ENCODE data around the gene DDX3X. TPM values are rescaled to one million over a fixed set of nuclear protein-coding genes. Genes with fewer than 3 reads are reported as not detected.

The DDX3X gene
- total and polyA plus RNA-seq, 2 of the 13 experiments (the other 11 are each of a cell fraction or from before 2014, with no cell fraction given) = 53.5 to 239 TPM

GRCh38 chrX:41397219-41397618 is 63.3 kb downstream of the DDX3X start:
- H3K36me3 ChIP-seq (replicated peaks in 1 of 2; ENCODE audit: control insufficient read depth in 1 of 2, insufficient read depth in 2 of 2, low read length in 2 of 2) = no peaks in the 10 kb centered on the region
- H3K9ac ChIP-seq (ENCODE audit: insufficient read depth, low read depth, low read length) = no peak overlapping the region
- intact Hi-C loops (cut with micrococcal nuclease; ENCODE audit: unreplicated experiment) = no loop called here
- no peaks in the 10 kb centered on the region for H3K27me3 ChIP-seq (ENCODE audit: control insufficient read depth in 1 of 2, insufficient read depth in 2 of 2, low read length in 2 of 2)
- BruUV-seq (replicated peaks) = no TSS peak
- H4K20me1 ChIP-seq (ENCODE audit: insufficient read depth, low read length) = no peaks in the 10 kb centered on the region
- no peak overlapping the region for H2AFZ ChIP-seq (ENCODE audit: low read length)
- ChIA-PET POLR2A (no interaction called here), CTCF (ENCODE audit: low intra/inter-chr PET ratio, low total read pairs) (no interaction called here)
- WGBS (ENCODE audit: low lambda C conversion rate) = 91% methylated on average over 3 of the region's 3 CpGs
- no peak overlapping the region for H3K4me3 ChIP-seq (replicated peaks in 1 of 3; ENCODE audit: insufficient read depth in 1 of 3, low read depth in 2 of 3, low read length in 3 of 3)
- TF ChIP-seq RFX3 (CRISPR knock-in tag; IDR thresholded peaks at IDR 0.05) (no peak), ZNF703 (CRISPR knock-in tag; IDR thresholded peaks at IDR 0.05; ENCODE audit: borderline replicate concordance) (no peak), ARNT2 (CRISPR knock-in tag; IDR thresholded peaks at IDR 0.05; ENCODE audit: low read depth) (no peak)
- no peaks in the 10 kb centered on the region for H3K79me2 ChIP-seq (ENCODE audit: insufficient read depth, low read length)
- peaks cover 6% of the 10 kb centered on the region; the same call in 1 of the 2 replicates for H3K4me1 ChIP-seq (ENCODE audit: insufficient read depth, low read length)
- H3K4me2 ChIP-seq (ENCODE audit: low read depth, low read length) = no peak overlapping the region
- no peak for FAIRE-seq
- no peak overlapping the region for H3K27ac ChIP-seq (ENCODE audit: extremely low read length, insufficient read depth, low read length)
- no peak for DNase-seq (ENCODE audit: low spot score)
- ATAC-seq = no peak
- no peaks in the 10 kb centered on the region for H3K9me3 ChIP-seq (ENCODE audit: low read length)
- in situ Hi-C loops (cut with HindIII; ENCODE audit: extremely low pct_ligation_motif_present, low pct_unique_long_range_greater_than_20kb) = no loop called here

GRCh38 chrX:41397768-41398167 is 63.8 kb downstream of the DDX3X start:
- H3K9me3 ChIP-seq (ENCODE audit: low read length) = no peaks in the 10 kb centered on the region
- H2AFZ ChIP-seq (ENCODE audit: low read length) = no peak overlapping the region
- no peak overlapping the region for H3K4me2 ChIP-seq (ENCODE audit: low read depth, low read length)
- WGBS (ENCODE audit: low lambda C conversion rate) = 83% methylated on average over 1 of the region's 2 CpGs
- no peak for DNase-seq (ENCODE audit: low spot score)
- H3K9ac ChIP-seq (ENCODE audit: insufficient read depth, low read depth, low read length) = no peak overlapping the region
- no TSS peak for BruUV-seq (replicated peaks)
- H3K79me2 ChIP-seq (ENCODE audit: insufficient read depth, low read length) = no peaks in the 10 kb centered on the region
- POLR2A ChIA-PET = no interaction called here
- H4K20me1 ChIP-seq (ENCODE audit: insufficient read depth, low read length) = no peaks in the 10 kb centered on the region
- no peak overlapping the region for H3K4me3 ChIP-seq (replicated peaks in 1 of 3; ENCODE audit: insufficient read depth in 1 of 3, low read depth in 2 of 3, low read length in 3 of 3)
- in situ Hi-C loops (cut with HindIII; ENCODE audit: extremely low pct_ligation_motif_present, low pct_unique_long_range_greater_than_20kb) = no loop called here
- no peaks in the 10 kb centered on the region for H3K36me3 ChIP-seq (replicated peaks in 1 of 2; ENCODE audit: control insufficient read depth in 1 of 2, insufficient read depth in 2 of 2, low read length in 2 of 2)
- H3K27me3 ChIP-seq (ENCODE audit: control insufficient read depth in 1 of 2, insufficient read depth in 2 of 2, low read length in 2 of 2) = no peaks in the 10 kb centered on the region
- no peak for FAIRE-seq
- ATAC-seq = no peak
- intact Hi-C loops (cut with micrococcal nuclease; ENCODE audit: unreplicated experiment) = no loop called here
- CTCF ChIA-PET (ENCODE audit: low intra/inter-chr PET ratio, low total read pairs) = no interaction called here
- H3K27ac ChIP-seq (ENCODE audit: extremely low read length, insufficient read depth, low read length) = no peak overlapping the region
- H3K4me1 ChIP-seq (ENCODE audit: insufficient read depth, low read length) = peaks cover 6% of the 10 kb centered on the region; the same call in 1 of the 2 replicates
- TF ChIP-seq HOXA3 (CRISPR knock-in tag; IDR thresholded peaks at IDR 0.05) (no peak), NFIB (CRISPR knock-in tag; IDR thresholded peaks at IDR 0.05; ENCODE audit: borderline replicate concordance) (no peak), DNMT3B (CRISPR knock-in tag; conservative IDR thresholded peaks at IDR 0.05) (no peak), ZNF572 (CRISPR knock-in tag; IDR thresholded peaks at IDR 0.05) (no peak), ZNF629 (CRISPR knock-in tag; conservative IDR thresholded peaks at IDR 0.05) (no peak), HDAC1 (CRISPR knock-in tag; IDR thresholded peaks at IDR 0.05) (no peak), DBP (CRISPR knock-in tag; IDR thresholded peaks at IDR 0.05; ENCODE audit: not compliant biosample characterization) (no peak), MBD4 (IDR thresholded peaks at IDR 0.05; ENCODE audit: borderline replicate concordance, low read length) (no peak), BCLAF1 (IDR thresholded peaks at IDR 0.05) (no peak), ZNF207 (IDR thresholded peaks at IDR 0.05; ENCODE audit: borderline replicate concordance) (no peak), ZNF225 (CRISPR knock-in tag; IDR thresholded peaks at IDR 0.05) (no peak), CAMTA2 (CRISPR knock-in tag; IDR thresholded peaks at IDR 0.05; ENCODE audit: borderline replicate concordance) (no peak), ARNT (IDR thresholded peaks at IDR 0.05) (no peak)

All from HepG2 (cell line).